ENCODE data around the gene CROCC. TPM values are rescaled to one million over a fixed set of nuclear protein-coding genes. Genes with fewer than 3 reads are reported as not detected.
A peak's percentile ranks its signal among the peaks of the same experiment; 100 is the strongest.

The CROCC gene
- total RNA-seq, 4 donors from 2014 or later: 8.0 to 34.5 (median 30.0) TPM

DNA sequence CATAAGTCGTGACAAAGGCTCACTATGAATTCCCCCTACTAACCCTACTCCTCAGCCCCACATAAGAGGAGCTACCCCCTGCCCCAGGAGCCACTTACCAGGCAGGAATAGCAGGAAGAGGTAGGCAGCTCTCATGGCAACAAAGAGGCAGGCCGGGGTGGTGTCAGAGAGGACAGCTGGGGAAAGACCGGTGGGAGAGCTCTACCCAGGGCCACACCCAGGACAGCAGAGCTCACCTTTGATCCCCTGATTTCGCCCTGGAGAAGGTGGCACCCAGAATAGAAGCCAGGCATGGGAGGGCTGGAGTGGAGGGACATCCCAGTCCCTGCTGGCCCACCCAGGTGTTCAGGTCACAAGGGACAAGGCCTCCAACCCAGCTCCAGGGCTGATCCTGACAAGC lies 56.4 kb downstream of the CROCC start:
- peaks cover 0 to 47% (median 0%) of the 10 kb centered on the region in 3 donors for H3K4me1 ChIP-seq
- H3K4me3 ChIP-seq: no peak overlapping the region
- no peaks in the 10 kb centered on the region for H3K36me3 ChIP-seq
- peak overlapping the region in 3 of 4 donors; percentile 73 to 77 (median 75) for H3K27ac ChIP-seq
- whole genome bisulfite sequencing, 2 donors (ENCODE audit: low coverage in 1 of 2): 100% methylated on average over 1 to 2 of the region's 4 CpGs
- TF ChIP-seq, protein P1, sequence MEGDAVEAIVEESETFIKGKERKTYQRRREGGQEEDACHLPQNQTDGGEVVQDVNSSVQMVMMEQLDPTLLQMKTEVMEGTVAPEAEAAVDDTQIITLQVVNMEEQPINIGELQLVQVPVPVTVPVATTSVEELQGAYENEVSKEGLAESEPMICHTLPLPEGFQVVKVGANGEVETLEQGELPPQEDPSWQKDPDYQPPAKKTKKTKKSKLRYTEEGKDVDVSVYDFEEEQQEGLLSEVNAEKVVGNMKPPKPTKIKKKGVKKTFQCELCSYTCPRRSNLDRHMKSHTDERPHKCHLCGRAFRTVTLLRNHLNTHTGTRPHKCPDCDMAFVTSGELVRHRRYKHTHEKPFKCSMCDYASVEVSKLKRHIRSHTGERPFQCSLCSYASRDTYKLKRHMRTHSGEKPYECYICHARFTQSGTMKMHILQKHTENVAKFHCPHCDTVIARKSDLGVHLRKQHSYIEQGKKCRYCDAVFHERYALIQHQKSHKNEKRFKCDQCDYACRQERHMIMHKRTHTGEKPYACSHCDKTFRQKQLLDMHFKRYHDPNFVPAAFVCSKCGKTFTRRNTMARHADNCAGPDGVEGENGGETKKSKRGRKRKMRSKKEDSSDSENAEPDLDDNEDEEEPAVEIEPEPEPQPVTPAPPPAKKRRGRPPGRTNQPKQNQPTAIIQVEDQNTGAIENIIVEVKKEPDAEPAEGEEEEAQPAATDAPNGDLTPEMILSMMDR (IDR thresholded peaks at IDR 0.05): no peak
- TF ChIP-seq POLR2AphosphoS5 (IDR thresholded peaks at IDR 0.05) (no peak), EP300 (IDR thresholded peaks at IDR 0.05) (no peak), POLR2A (IDR thresholded peaks at IDR 0.05) (no peak)
- H3K27me3 ChIP-seq: peaks cover 35% of the 10 kb centered on the region
- no peak for ATAC-seq
- no peaks in the 10 kb centered on the region for H3K9me3 ChIP-seq

GRCh38 chr1:16978567-16979474 lies 57.1 kb downstream of the CROCC start:
- Histone ChIP-seq H3K27ac (peak overlapping the region in 3 of 4 donors; percentile 73 to 77 (median 75)), H3K36me3 (no peaks in the 10 kb centered on the region), H3K9me3 (no peaks in the 10 kb centered on the region), H3K4me1 (peaks cover 0 to 47% (median 0%) of the 10 kb centered on the region in 3 donors), H3K4me3 (peak overlapping the region in 1 of 2 donors; percentile 59), H3K27me3 (peaks cover 35% of the 10 kb centered on the region)
- peak; percentile 75 for ATAC-seq
- TF ChIP-seq POLR2A (IDR thresholded peaks at IDR 0.05) (peak in 1 of 2 donors; percentile 23), POLR2AphosphoS5 (IDR thresholded peaks at IDR 0.05) (no peak)
- WGBS, 2 donors (ENCODE audit: low coverage in 1 of 2): no CpG with 5 or more reads among the region's 20 CpGs

GRCh38 chr1:16979475-16980327 lies 58.0 kb downstream of the CROCC start:
- TF ChIP-seq, protein P1 (IDR thresholded peaks at IDR 0.05): no peak
- Histone ChIP-seq H3K9me3 (no peaks in the 10 kb centered on the region), H3K4me3 (peak overlapping the region; percentile 23 to 59), H3K4me1 (peaks cover 0 to 53% (median 0%) of the 10 kb centered on the region in 3 donors), H3K27me3 (peaks cover 35% of the 10 kb centered on the region), H3K36me3 (peaks cover 0 to 3% of the 10 kb centered on the region in 2 donors), H3K27ac (peak overlapping the region in 3 of 4 donors; percentile 73 to 77 (median 75))
- 20% methylated on average over 10 of the region's 44 CpGs; no CpG with 5 or more reads in 1 of the 2 donors for WGBS, 2 donors (ENCODE audit: low coverage in 1 of 2)
- no peak for ATAC-seq

DNA sequence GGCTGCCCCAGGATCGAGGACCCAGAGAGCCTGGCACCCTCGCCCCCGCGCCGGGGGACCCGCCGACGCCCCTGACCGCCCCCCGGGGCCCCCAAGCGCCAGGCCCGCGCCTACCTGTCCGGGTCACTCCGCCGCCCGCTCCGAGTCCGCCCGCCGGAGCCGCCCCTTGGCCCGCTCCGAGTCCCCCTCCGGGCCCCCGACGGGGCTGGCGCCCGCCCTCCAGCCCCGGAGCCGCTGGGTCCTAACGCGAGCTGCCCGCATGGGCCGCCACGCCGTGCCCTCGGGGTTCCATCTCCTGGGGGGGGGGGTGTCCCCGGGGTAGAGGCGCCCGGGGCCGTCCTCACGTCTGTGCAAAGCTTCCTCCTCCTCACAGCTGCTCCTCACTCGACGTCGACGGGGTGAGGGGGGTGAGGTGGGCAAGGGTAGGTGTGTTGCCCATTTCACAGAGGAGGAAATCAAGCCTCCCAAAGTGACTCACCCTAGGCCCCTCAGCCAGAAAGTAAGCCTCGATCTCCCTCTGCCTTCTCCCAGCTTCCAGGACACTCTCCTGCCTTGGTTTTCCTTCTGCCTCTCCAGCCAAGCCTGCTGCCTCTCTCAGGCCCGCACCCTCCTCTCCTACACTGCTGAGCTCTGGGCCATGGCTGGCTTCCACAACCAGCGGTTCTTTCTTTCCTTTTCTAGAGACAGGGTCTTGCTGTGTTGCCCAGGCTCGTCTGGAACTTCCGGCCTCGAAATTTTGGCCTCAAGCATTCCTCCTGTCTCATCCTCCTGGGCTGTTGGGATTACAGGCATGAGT lies 58.9 kb downstream of the CROCC start, which contains the start of gene MFAP2:
Gene MFAP2 (minus strand): TSS at position 148 of the 796 bp plus-strand sequence. CDS start 2,347 bp downstream, outside the sequence.
- H3K4me1 ChIP-seq: peaks cover 0 to 48% (median 0%) of the 10 kb centered on the region in 3 donors
- WGBS, 2 donors (ENCODE audit: low coverage in 1 of 2): 32 to 60% methylated on average over 4 to 6 of the region's 53 CpGs

More for the DNA sequence above, 58.9 kb downstream of the CROCC start, which contains the start of gene MFAP2:
- Histone ChIP-seq H3K27ac (peak within 1 kb of the TSS in 3 of 4 donors; percentile 73 to 77 (median 75)), H3K36me3 (peaks cover 0 to 10% of the 10 kb centered on the region in 2 donors), H3K4me3 (peak within 1 kb of the TSS; percentile 23 to 59), H3K9me3 (no peaks in the 10 kb centered on the region), H3K27me3 (peaks cover 35% of the 10 kb centered on the region)
- TF ChIP-seq, protein P1 (IDR thresholded peaks at IDR 0.05): no peak
- ATAC-seq: peak; percentile 40

Data from gastroesophageal sphincter (tissue), 4 donors.